Dermis blood vessel endothelial cell (primary cell): ENCODE results near the gene SKIC2. TPM values are rescaled to one million over a fixed set of nuclear protein-coding genes. Genes with fewer than 3 reads are reported as not detected.
"Not testable (repeated sequence)": the region's sequence is repeated elsewhere in the genome, so short reads cannot be mapped to it uniquely, and the experiment has no call there.

Experiments used
- DNase-seq: peaks from one replicate; pipeline ENCODE4 v3.0.0; 2010
- total RNA-seq: library from RNA; depleted of rRNA; stranded (reverse); fragments of >200 nt; gene quantifications from 2 replicates; pipeline ENCODE4 v1.2.3, GENCODE V29; 2014

SKIC2 gene
- total RNA-seq, 1 donor from 2014 or later, result 37.3 TPM

DNA sequence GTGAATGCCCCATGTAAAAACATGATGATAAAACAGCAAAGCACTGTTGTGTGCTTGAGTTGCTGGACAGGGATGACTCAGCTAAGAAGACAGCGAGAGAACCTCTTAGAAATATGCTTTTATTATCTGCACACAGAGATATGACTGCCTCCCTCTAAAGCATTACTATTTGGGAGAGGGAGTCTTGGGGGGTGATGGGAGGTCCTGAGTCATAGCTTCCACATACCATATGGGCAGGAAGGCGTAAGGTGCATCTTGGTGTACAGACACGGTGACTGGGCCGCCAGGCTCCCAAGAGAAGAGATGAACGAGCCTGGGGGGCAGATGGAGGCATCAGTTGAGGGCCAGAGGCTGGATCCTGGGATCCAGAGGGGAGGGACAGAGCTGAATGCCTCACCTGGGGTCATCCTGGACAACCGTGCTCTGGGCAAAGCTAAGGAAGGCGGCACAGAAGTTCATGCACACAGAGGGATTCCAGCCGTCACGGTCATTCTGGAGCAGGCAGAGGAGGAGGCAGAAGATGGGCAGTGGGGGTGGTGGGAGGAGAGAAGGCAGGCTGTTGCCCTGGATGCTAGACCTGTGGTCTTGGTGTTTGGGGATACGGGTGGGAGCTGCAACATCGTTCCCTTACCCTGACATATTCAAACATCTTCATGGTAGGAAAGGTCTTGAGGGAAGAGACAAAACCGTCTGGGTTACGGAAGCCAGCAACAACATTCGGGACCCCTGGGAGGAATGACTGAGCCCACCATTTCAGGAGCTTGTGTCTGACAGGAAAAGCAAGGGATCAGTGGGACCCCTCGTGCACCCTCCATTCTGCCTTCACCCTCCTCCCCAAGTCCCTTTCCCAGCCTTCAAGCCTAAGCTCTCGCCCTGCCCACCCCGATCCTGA lies 11.0 kb downstream of the SKIC2 start:
- DNase-seq, result no peak

GRCh38 chr6:31970604-31971271 lies 11.8 kb downstream of the SKIC2 start:
- DNase-seq, result no peak

- DNase-seq, result no peak
Measured at GRCh38 chr6:31971279-31971992, 12.5 kb downstream of the SKIC2 start.

DNA sequence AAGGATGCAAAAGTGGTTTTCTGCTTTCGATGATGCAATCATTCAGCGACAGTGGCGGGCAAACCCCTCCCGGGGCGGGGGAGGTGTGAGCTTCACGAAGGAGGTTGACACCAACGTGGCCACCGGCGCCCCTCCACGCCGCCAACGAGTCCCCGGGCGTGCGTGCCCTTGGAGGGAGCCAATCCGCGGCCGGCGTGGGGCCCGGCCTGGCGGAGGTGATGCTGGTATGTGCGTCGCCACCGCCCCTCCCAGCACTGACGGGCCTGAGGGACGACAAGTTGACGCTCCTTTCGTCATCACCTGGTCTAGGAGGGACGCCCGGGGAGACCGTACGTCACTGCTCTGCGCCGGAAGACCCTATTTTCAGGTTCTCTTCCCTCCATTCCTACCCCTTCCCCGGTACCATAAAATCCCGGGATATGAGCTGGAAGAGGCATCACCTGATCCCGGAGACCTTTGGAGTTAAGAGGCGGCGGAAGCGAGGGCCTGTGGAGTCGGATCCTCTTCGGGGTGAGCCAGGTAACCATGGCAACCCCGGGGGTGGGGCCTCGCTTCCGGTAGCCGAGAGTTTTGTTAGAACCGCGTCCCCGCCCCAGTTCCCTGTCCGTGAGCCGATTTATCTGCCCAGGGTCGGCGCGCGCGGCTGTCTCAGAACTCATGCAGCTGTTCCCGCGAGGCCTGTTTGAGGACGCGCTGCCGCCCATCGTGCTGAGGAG lies 13.2 kb downstream of the SKIC2 start, which contains the start of gene DXO:
TSS of gene DXO (minus strand) at position 146 of the 716 bp plus-strand sequence. CDS start 463 bp downstream, outside the sequence.
- DNase-seq, result peak; percentile 99

DNA sequence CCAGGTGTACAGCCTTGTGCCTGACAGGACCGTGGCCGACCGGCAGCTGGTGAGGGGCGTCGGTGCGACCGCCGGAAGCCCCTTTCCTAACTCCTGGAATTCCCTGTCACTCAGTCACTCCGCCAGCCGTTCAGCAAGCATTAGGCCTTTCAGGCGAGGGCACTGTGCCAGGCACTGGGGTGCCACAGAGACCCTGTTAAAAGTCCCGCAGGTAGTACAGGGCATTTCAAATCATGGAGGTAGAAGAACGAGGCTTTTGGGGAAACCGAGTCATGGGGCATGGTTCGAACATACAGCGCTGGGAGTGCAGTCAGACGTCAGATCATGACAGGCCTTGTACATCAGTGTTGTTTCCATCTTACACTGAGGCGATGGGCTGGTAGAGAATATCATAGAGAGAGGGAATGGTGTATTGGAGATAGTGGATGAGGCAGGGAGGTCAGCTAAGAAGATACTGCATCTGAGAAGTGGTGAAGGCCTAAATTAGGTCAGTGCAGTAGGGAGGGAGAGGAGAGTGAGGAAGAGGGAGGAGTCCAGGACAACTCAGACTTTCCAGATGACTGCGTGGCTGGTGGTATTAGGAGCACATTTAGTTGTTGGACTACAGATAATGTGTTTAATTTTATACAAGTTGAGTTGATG lies 13.9 kb downstream of the SKIC2 start:
- peak; percentile 49 for DNase-seq

- not testable (repeated sequence) for DNase-seq
Measured at GRCh38 chr6:31976065-31976464, 17.1 kb downstream of the SKIC2 start.

- DNase-seq, result no peak
Measured at GRCh38 chr6:31977816-31978431, 18.9 kb downstream of the SKIC2 start.

DNA sequence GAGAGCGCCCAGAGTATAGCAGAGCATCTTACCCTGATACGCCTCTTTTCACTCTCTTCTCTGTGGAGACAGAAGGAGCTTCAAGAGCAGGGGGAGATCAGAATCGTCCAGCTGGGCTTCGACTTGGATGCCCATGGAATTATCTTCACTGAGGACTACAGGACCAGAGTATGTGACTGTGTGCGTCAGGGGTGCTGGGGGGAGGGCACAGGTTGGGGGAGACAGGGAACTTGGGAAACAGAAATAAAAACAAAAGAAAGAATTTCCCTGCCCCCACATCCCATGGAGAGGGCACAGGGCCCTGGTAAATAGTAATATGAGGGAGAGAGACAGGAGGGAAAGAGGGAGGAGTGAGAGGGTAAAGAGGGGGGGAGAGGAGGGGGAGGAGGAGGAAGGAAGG lies 19.9 kb downstream of the SKIC2 start:
- no peak for DNase-seq

- no peak for DNase-seq
Measured at GRCh38 chr6:31979238-31979898, 20.4 kb downstream of the SKIC2 start.

DNA sequence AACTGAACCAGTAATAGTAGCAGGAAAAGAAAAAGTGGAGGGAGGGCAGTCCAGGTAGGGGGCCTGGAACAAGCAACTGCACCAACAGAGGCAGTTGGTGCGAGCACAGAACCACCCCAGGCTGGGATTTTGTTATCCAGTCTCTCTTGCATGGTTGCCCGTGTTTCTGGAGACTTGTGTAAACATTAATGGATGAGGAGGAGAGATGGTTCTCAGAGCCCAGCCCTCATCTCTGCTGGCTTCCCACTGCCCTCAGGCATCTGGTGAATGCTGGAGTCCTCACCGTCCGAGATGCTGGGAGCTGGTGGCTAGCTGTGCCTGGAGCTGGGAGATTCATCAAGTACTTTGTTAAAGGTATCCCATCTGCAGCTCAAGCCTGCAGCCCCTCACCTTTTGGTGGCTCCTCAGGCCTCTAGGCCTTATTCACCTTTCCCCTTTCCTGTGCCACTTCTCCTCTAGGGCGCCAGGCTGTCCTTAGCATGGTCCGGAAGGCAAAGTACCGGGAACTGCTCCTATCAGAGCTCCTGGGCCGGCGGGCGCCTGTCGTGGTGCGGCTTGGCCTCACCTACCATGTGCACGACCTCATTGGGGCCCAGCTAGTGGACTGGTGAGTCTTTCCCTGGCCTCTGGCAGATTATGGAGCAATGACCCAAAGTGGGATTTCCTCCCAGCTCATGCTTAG lies 21.4 kb downstream of the SKIC2 start:
- DNase-seq, result not testable (repeated sequence)

DNA sequence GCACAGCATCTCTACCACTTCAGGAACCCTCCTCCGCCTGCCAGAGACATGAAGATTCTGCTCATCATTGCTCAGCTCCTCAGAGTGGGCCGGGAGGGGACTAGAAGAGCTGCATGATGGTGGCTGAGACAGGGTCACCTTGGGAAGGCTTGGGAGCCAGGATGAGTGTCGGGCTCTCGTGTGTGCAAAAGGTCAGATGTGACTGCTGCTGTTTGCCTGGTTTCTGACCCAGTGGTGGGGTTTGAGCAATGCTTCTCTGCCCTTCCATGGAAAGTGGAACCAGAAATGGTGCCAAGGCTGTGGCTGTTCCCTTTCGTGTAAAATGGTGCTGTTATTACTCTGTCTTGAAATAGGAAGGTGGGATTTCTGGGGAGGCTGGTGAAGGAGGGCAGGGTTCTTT lies 22.0 kb downstream of the SKIC2 start:
- DNase-seq, result not testable (repeated sequence)

DNA sequence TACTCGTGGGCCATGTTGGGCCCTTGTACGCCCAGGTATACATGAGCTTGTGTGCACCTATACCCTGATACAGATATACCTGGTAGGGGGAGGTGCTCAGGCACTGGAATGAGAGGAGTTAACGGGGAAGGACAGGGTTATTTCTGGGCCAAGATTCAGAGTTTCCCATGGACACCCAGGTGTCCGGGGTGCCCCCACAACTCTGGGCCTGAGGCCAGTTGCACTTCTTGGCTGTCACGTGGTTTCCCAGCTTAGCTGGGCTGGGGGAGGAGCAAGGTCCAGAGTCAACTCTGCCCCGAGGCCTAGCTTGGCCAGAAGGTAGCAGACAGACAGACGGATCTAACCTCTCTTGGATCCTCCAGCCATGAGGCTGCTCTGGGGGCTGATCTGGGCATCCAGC lies 22.8 kb downstream of the SKIC2 start, which contains the start of gene C4A:
TSS of gene C4A (plus strand) at position 314 of the 400 bp plus-strand sequence. CDS start at position 365, 51 bp downstream.
- not testable (repeated sequence) for DNase-seq

DNA sequence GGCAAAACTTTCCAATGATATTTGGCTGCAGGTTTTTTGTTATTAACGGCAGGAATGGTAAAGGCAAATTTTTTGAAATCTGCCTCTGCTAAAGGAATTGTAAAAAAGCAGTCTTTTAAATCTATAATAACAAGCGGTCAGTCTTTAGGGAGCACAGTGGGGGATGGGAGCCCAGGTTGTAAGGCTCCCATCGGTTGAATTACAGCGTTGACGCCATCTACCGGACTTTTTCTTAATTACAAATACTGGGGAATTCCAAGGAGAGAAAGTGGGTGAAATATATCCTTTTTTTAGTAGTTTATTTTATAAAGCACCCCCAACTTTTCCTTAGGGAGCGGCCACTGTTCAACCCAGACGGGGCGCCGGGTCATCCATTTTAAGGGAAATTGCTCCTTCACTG lies 30.4 kb downstream of the SKIC2 start:
- not testable (repeated sequence) for DNase-seq

GRCh38 chr6:31994421-31994820 lies 35.4 kb downstream of the SKIC2 start:
- DNase-seq, result not testable (repeated sequence)

DNA sequence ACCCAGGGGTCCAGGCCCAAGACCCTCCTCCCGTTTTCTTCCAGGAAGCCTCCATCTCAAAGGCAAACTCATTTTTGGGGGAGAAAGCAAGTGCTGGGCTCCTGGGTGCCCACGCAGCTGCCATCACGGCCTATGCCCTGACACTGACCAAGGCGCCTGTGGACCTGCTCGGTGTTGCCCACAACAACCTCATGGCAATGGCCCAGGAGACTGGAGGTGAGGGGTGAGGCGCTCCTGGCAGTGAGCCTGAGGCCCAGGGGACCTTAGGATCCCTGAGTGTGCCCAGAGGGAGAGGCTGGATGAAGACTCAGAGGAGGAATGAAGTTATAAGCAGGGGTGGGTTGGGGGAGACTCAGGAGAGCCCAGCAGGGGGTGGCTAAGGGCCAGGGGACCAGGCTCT lies 37.4 kb downstream of the SKIC2 start:
- DNase-seq, result not testable (repeated sequence)

GRCh38 chr6:32002546-32003268 lies 43.7 kb downstream of the SKIC2 start:
- not testable (repeated sequence) for DNase-seq

DNA sequence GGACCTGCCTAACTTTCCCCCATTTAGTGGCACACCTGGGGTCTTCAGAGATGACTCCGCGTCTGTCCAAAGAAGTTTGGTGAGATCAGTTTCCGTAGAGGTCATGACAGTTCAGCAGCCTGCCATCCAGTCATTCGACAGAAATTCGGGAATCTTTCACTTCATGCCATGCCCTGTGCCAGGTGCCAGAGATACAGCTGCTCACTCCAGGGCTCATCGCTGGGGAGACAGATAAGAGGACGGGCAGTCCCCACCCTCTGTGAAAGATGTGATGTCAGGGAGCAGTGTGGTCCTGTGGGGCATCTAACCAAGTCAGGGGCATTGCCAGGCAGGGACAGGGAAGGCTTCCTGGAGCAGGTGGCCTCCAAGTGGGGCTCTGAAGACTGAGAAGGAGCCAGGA lies 44.3 kb downstream of the SKIC2 start:
- DNase-seq, result not testable (repeated sequence)

DNA sequence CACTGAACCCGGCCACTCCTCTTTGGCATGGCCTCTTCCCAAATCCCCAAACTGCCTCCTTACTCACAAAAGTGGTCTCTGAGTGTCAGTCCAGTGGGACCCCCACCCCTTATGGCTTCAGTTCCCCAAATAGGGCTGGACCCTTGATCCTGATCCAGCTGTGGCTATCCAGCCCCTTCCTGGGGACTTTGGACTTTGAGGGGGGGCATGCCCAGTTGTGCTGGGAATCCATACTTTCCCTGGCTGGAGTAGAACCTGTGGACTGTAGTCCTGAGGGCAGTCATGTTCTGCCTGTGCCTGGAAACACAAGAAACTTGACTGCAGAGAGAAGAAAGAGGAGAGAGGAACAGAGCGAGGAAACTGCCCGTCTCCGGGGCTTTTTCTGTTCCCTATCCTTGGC lies 45.4 kb downstream of the SKIC2 start:
- DNase-seq, result not testable (repeated sequence)

DNA sequence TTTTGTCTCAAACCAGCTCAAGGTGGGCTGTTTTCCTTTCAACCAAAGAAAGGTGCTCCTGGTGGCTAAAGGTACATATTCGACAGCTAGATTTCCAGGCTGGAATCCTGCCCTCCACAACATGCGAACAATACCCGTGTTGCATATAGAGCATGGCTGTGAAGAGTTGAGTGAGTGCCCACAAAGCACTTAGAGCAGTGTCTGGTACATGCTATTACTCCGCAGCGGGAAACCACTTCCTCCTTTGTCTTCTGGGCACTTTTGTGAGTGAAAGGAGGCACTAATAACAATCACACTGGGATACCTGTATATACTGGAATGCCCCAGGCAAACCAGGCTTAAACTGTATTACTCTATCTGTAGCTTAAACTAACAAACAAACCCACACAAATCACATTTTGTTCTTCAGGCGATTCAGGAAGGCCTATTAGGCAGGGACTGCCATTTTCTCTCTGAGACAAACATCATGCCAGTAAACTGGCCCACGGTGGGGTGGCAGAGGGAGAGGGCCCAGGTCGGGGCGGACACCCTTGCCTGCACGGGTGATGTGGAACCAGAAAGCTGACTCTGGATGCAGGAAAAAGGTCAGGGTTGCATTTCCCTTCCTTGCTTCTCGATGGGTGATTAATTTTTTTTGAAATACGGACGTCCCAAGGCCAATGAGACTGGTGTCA lies 46.0 kb downstream of the SKIC2 start:
- DNase-seq, result not testable (repeated sequence)
